HG03135 (cell line): Measurements from ENCODE around the gene RAD23B.
"Not testable (repeated sequence)": the region's sequence is repeated elsewhere in the genome, so short reads cannot be mapped to it uniquely, and the experiment has no call there.

Experiments used
- ATAC-seq: cut with Tn5 transposase; IDR thresholded peaks from one replicate; pipeline ENCODE4 v1.9.1; 2021; ENCODE audit warnings: mild to moderate bottlenecking, moderate library complexity; ENCODE audit not compliant: unreplicated experiment

Gene RAD23B

GRCh38 chr9:107292821-107293542, 9.9 kb downstream of the RAD23B start:
- no peak for ATAC-seq

GRCh38 chr9:107293543-107294085, 10.5 kb downstream of the RAD23B start:
- ATAC-seq: no peak

- ATAC-seq: no peak
Measured at GRCh38 chr9:107294756-107295155, 11.7 kb downstream of the RAD23B start.

- ATAC-seq: no peak
Measured at GRCh38 chr9:107295995-107296394, 12.9 kb downstream of the RAD23B start.

- not testable (repeated sequence) for ATAC-seq
Measured at GRCh38 chr9:107296592-107296991, 13.5 kb downstream of the RAD23B start.

- ATAC-seq: no peak
Measured at GRCh38 chr9:107299437-107299836, 16.4 kb downstream of the RAD23B start.

GRCh38 chr9:107306308-107306707, 23.2 kb downstream of the RAD23B start:
- no peak for ATAC-seq

GRCh38 chr9:107307331-107307730, 24.3 kb downstream of the RAD23B start:
- no peak for ATAC-seq

- ATAC-seq: no peak
Measured at GRCh38 chr9:107308461-107308860, 25.4 kb downstream of the RAD23B start.

- ATAC-seq: peak; percentile 82
Measured at GRCh38 chr9:107309271-107309670, 26.2 kb downstream of the RAD23B start.

GRCh38 chr9:107312376-107313050, 29.4 kb downstream of the RAD23B start:
- no peak for ATAC-seq

- no peak for ATAC-seq
Measured at GRCh38 chr9:107313555-107314096, 30.5 kb downstream of the RAD23B start.

- ATAC-seq: no peak
Measured at GRCh38 chr9:107314763-107315162, 31.7 kb downstream of the RAD23B start.

GRCh38 chr9:107316795-107317661, 33.9 kb downstream of the RAD23B start:
- ATAC-seq: no peak

GRCh38 chr9:107322643-107323042, 39.6 kb downstream of the RAD23B start:
- no peak for ATAC-seq

- ATAC-seq: no peak
Measured at GRCh38 chr9:107323836-107324585, 40.9 kb downstream of the RAD23B start.

- ATAC-seq: no peak
Measured at GRCh38 chr9:107325842-107326241, 42.8 kb downstream of the RAD23B start.

- ATAC-seq: no peak
Measured at GRCh38 chr9:107328510-107328909, 45.4 kb downstream of the RAD23B start.

GRCh38 chr9:107330420-107330819, 47.3 kb downstream of the RAD23B start:
- no peak for ATAC-seq

- ATAC-seq: no peak
Measured at GRCh38 chr9:107332883-107333282, 49.8 kb downstream of the RAD23B start.
